CD14-positive monocyte (primary cell): ENCODE results near the gene MCF2L. TPM values are rescaled to one million over a fixed set of nuclear protein-coding genes. Genes with fewer than 3 reads are reported as not detected.

Experiments used
- DNase-seq, 3 donors: peaks; one replicate each; pipeline ENCODE4 v3.0.0-alpha.2; 2011 to 2022
- H2AFZ ChIP-seq: 2 replicates; pipeline ENCODE4 v1.6.0; 2012; ENCODE audit warnings: mild to moderate bottlenecking, low read depth, low read length, inconsistent platforms; ENCODE audit not compliant: insufficient read depth, poor library complexity, severe bottlenecking
- H3K27ac ChIP-seq, 2 donors: 1 replicate in 1 of 2; 2 replicates in 1 of 2; pipeline ENCODE4 v1.5.1; 2012 to 2013; ENCODE audit warnings: low read length in 2 of 2, control low read depth in 1 of 2, inconsistent platforms in 1 of 2, low read depth in 1 of 2, mild to moderate bottlenecking in 1 of 2
- H3K27me3 ChIP-seq, 2 donors: one replicate each; pipeline versions ENCODE4 v1.6.0 to v1.6.1; 2011 to 2013; ENCODE audit warnings: low read length in 2 of 2; ENCODE audit not compliant: control insufficient read depth in 2 of 2, insufficient read depth in 2 of 2
- H3K36me3 ChIP-seq, 2 donors: replicated peaks in 1 of 2; 1 replicate in 1 of 2; 2 replicates in 1 of 2; pipeline versions ENCODE4 v1.5.1 to v1.6.1; 2012 to 2013; ENCODE audit warnings: low read length in 2 of 2, control low read depth in 1 of 2, inconsistent platforms in 1 of 2, mild to moderate bottlenecking in 1 of 2; ENCODE audit not compliant: insufficient read depth in 2 of 2, control insufficient read depth in 1 of 2
- H3K4me1 ChIP-seq, 2 donors: 1 replicate in 1 of 2; 2 replicates in 1 of 2; pipeline versions ENCODE4 v1.5.1 to v1.6.1; 2012 to 2013; ENCODE audit warnings: low read length in 2 of 2, control low read depth in 1 of 2, inconsistent platforms in 1 of 2, mild to moderate bottlenecking in 1 of 2, moderate library complexity in 1 of 2; ENCODE audit not compliant: insufficient read depth in 2 of 2, control insufficient read depth in 1 of 2
- H3K4me2 ChIP-seq: replicated peaks from 2 replicates; pipeline ENCODE3; 2012; ENCODE audit warnings: low read length, moderate library complexity, mild to moderate bottlenecking; ENCODE audit not compliant: poor library complexity, severe bottlenecking; ENCODE audit errors: extremely low read depth
- H3K4me3 ChIP-seq, 3 experiments: fragments of 200-600 bp in 1 of 3; sonication (generic) in 1 of 3; replicated peaks in 1 of 3; 1 replicate in 2 of 3; 2 replicates in 1 of 3; pipeline ENCODE4 v1.5.1; 2011 to 2013; ENCODE audit warnings: low read length in 3 of 3, mild to moderate bottlenecking in 3 of 3, control low read depth in 2 of 3, low read depth in 2 of 3, inconsistent platforms in 1 of 3, moderate library complexity in 1 of 3
- H3K79me2 ChIP-seq: 2 replicates; pipeline ENCODE4 v1.6.0; 2012; ENCODE audit warnings: mild to moderate bottlenecking, control low read depth, inconsistent platforms, low read length, moderate library complexity; ENCODE audit not compliant: insufficient read depth
- H3K9ac ChIP-seq: 2 replicates; pipeline ENCODE4 v1.6.0; 2017; ENCODE audit warnings: low read length, mild to moderate bottlenecking; ENCODE audit not compliant: insufficient read depth, poor library complexity, severe bottlenecking
- H3K9me3 ChIP-seq, 2 donors: replicated peaks in 1 of 2; 1 replicate in 1 of 2; 2 replicates in 1 of 2; pipeline versions ENCODE4 v1.5.1 to v1.6.1; 2012 to 2013; ENCODE audit warnings: low read length in 2 of 2, control low read depth in 1 of 2; ENCODE audit not compliant: control insufficient read depth in 1 of 2, insufficient read depth in 1 of 2
- H4K20me1 ChIP-seq: 2 replicates; pipeline ENCODE4 v1.6.0; 2012; ENCODE audit warnings: mild to moderate bottlenecking, low read length, control low read depth, moderate library complexity; ENCODE audit not compliant: insufficient read depth
- H3K27ac Mint-ChIP-seq, 7 donors: one replicate each; pipeline ENCODE4 v1.8.0; 2020; ENCODE audit warnings: mild to moderate bottlenecking in 7 of 7, mixed read lengths in 7 of 7, moderate library complexity in 6 of 7, inconsistent platforms in 2 of 7
- H3K27me3 Mint-ChIP-seq, 3 donors: one replicate each; pipeline ENCODE4 v1.8.0; 2021 to 2022; ENCODE audit warnings: low read depth in 3 of 3, mild to moderate bottlenecking in 3 of 3, mixed read lengths in 3 of 3, moderate library complexity in 3 of 3, inconsistent platforms in 1 of 3
- H3K36me3 Mint-ChIP-seq, 2 donors: one replicate each; pipeline ENCODE4 v1.8.0; 2020; ENCODE audit warnings: mixed read lengths in 2 of 2, inconsistent platforms in 1 of 2, mild to moderate bottlenecking in 1 of 2
- H3K4me1 Mint-ChIP-seq: one replicate; pipeline ENCODE4 v1.8.0; 2020; ENCODE audit warnings: mild to moderate bottlenecking, mixed read lengths
- H3K4me3 Mint-ChIP-seq, 2 donors: one replicate each; pipeline ENCODE4 v1.8.0; 2020; ENCODE audit warnings: mild to moderate bottlenecking in 2 of 2, mixed read lengths in 2 of 2, moderate library complexity in 1 of 2
- H3K9me3 Mint-ChIP-seq, 7 donors: one replicate each; pipeline ENCODE4 v1.8.0; 2020 to 2022; ENCODE audit warnings: mixed read lengths in 7 of 7, mild to moderate bottlenecking in 6 of 7, moderate library complexity in 6 of 7, inconsistent platforms in 2 of 7
- CTCF ChIP-seq: fragments of 200-600 bp; IDR thresholded peaks from one replicate; pipeline ENCODE4 v1.8.0; 2022; ENCODE audit warnings: antibody characterized with exemption, mild to moderate bottlenecking
- WGBS: methylation state at CpG from one replicate; pipeline ENCODE4 v1.1.5; 2013; ENCODE audit warnings: missing lambda C conversion rate; ENCODE audit not compliant: insufficient coverage; 5-methylcytosine and 5-hydroxymethylcytosine counted together
- intact Hi-C, 2 donors: fragments of 100-400 bp; cut with micrococcal nuclease; formaldehyde crosslinking; loops; one replicate each; pipeline versions ENCODE4 v1.15.0 to v1.15.1; 2023
- polyA plus RNA-seq, 3 donors: library from polyadenylated mRNA; depleted of rRNA in 1 of 3; unstranded in 2 of 3; stranded (reverse) in 1 of 3; fragments of 300-500 nt in 2 of 3; fragments of >200 nt in 1 of 3; fragmentation: Illumina TruSeq in 2 of 3; gene quantifications; 1 replicate in 2 of 3; 2 replicates in 1 of 3; pipeline ENCODE4 v1.2.3, GENCODE V29; 2012 to 2021

Gene MCF2L
- polyA plus RNA-seq, 3 donors = not detected

- Mint-ChIP-seq H3K4me1 (no peaks in the 10 kb centered on the region), H3K27ac (peak overlapping the region in 1 of 7 donors; percentile 37), H3K27me3 (peaks cover 0 to 12% (median 4%) of the 10 kb centered on the region in 3 donors), H3K4me3 (no peak overlapping the region), H3K9me3 (peaks cover 0 to 3% (median 0%) of the 10 kb centered on the region in 7 donors), H3K36me3 (no peaks in the 10 kb centered on the region)
- H3K27ac ChIP-seq = no peak overlapping the region
- no peak overlapping the region for H2AFZ ChIP-seq
- H3K9me3 ChIP-seq = no peaks in the 10 kb centered on the region
- H3K9ac ChIP-seq = no peak overlapping the region
- no peaks in the 10 kb centered on the region for H3K36me3 ChIP-seq
- H3K79me2 ChIP-seq = no peaks in the 10 kb centered on the region
- no peak for DNase-seq
- intact Hi-C loops = no loop called here
- no peaks in the 10 kb centered on the region for H3K4me1 ChIP-seq
- H3K27me3 ChIP-seq = no peaks in the 10 kb centered on the region
- 89% methylated on average over 15 of the region's 15 CpGs for WGBS
- no peak overlapping the region for H3K4me2 ChIP-seq
- TF ChIP-seq CTCF = no peak
- H3K4me3 ChIP-seq = no peak overlapping the region
- H4K20me1 ChIP-seq = no peaks in the 10 kb centered on the region
These were observed 72.9 kb downstream of the MCF2L start for GRCh38 chr13:113041896-113042295.

- WGBS = 98% methylated on average over 14 of the region's 20 CpGs
- Histone ChIP-seq H2AFZ (no peak overlapping the region), H3K27ac (no peak overlapping the region), H3K9ac (no peak overlapping the region), H3K36me3 (no peaks in the 10 kb centered on the region), H3K4me1 (no peaks in the 10 kb centered on the region), H3K79me2 (no peaks in the 10 kb centered on the region), H4K20me1 (no peaks in the 10 kb centered on the region), H3K4me2 (no peak overlapping the region), H3K4me3 (no peak overlapping the region), H3K27me3 (no peaks in the 10 kb centered on the region), H3K9me3 (no peaks in the 10 kb centered on the region)
- TF ChIP-seq CTCF = no peak
- H3K27me3 Mint-ChIP-seq = peaks cover 0 to 7% (median 2%) of the 10 kb centered on the region in 3 donors
- H3K27ac Mint-ChIP-seq = no peak overlapping the region
- no peaks in the 10 kb centered on the region for H3K36me3 Mint-ChIP-seq
- intact Hi-C loops = no loop called here
- no peaks in the 10 kb centered on the region for H3K9me3 Mint-ChIP-seq
- no peaks in the 10 kb centered on the region for H3K4me1 Mint-ChIP-seq
- DNase-seq = no peak
- H3K4me3 Mint-ChIP-seq = no peak overlapping the region
These were observed 73.4 kb downstream of the MCF2L start for GRCh38 chr13:113042456-113042855.
